Endothelial cell of umbilical vein (primary cell): Measurements from ENCODE around the gene ROBO2. TPM values are rescaled to one million over a fixed set of nuclear protein-coding genes. Genes with fewer than 3 reads are reported as not detected.

Experiments
- BruUV-seq: library from RNA; stranded (reverse); fragments of 400-500 nt; replicated peaks from 2 replicates; lab custom pipeline; 2021; lab: Mats Ljungman, UMichigan
- CTCF ChIA-PET: fragments of 300-600, 350-600 bp; sonication (Branson Sonifier 250); formaldehyde crosslinking; loops from one replicate; lab custom pipeline; 2021; ENCODE audit warnings: antibody characterized with exemption, inconsistent platforms; lab: Charles Lee
- POLR2A ChIA-PET: fragments of 300-600, 350-600 bp; sonication (Branson Sonifier 250); formaldehyde crosslinking; loops from one replicate; lab custom pipeline; 2021; ENCODE audit warnings: antibody characterized with exemption, inconsistent platforms; lab: Charles Lee
- DNase-seq: peaks from one replicate; pipeline ENCODE4 v3.0.0-alpha.2; 2011; ENCODE audit warnings: low read depth, low spot score
- FAIRE-seq: peaks from 2 replicates; lab custom pipeline; 2011; peaks lifted over from hg19 to GRCh38; lab: Jason Lieb, UNC
- H2AFZ ChIP-seq: 2 replicates; pipeline ENCODE4 v1.6.0; 2012; ENCODE audit warnings: low read depth, low read length, control low read depth, inconsistent platforms
- H3K27ac ChIP-seq: 2 replicates; pipeline ENCODE4 v1.5.1; 2011; ENCODE audit warnings: low read depth, mild to moderate bottlenecking, control low read depth, low read length, moderate library complexity; ENCODE audit not compliant: insufficient read depth
- H3K27me3 ChIP-seq, 2 experiments: 2 replicates each; pipeline versions ENCODE4 v1.6.0 to v1.6.1; 2011; ENCODE audit warnings: low read length in 2 of 2, mixed read lengths in 1 of 2; ENCODE audit not compliant: control insufficient read depth in 2 of 2, insufficient read depth in 2 of 2
- H3K36me3 ChIP-seq, 2 experiments: 2 replicates in 1 of 2; 3 replicates in 1 of 2; pipeline ENCODE4 v1.5.1; 2011; ENCODE audit warnings: low read length in 2 of 2, mild to moderate bottlenecking in 1 of 2, moderate library complexity in 1 of 2; ENCODE audit not compliant: control insufficient read depth in 2 of 2, insufficient read depth in 2 of 2; ENCODE audit errors: extremely low read depth in 1 of 2
- H3K4me1 ChIP-seq: 3 replicates; pipeline ENCODE4 v1.5.1; 2011; ENCODE audit warnings: mild to moderate bottlenecking, low read length; ENCODE audit not compliant: control insufficient read depth, insufficient read depth; ENCODE audit errors: extremely low read depth
- H3K4me2 ChIP-seq: 2 replicates; pipeline ENCODE4 v1.6.1; 2011; ENCODE audit warnings: low read length, control low read depth, mixed read lengths; ENCODE audit not compliant: insufficient read depth
- H3K4me3 ChIP-seq, 3 experiments: fragments of 200-600 bp in 1 of 3; sonication (generic), shearing (Covaris generic) in 1 of 3; replicated peaks in 1 of 3; 2 replicates each; pipeline ENCODE4 v1.5.1; 2011 to 2016; ENCODE audit warnings: control low read depth in 3 of 3, low read length in 3 of 3, mild to moderate bottlenecking in 2 of 3, inconsistent platforms in 1 of 3, low read depth in 1 of 3, moderate library complexity in 1 of 3; ENCODE audit not compliant: insufficient read depth in 1 of 3
- H3K79me2 ChIP-seq: 2 replicates; pipeline ENCODE4 v1.6.0; 2012; ENCODE audit warnings: low read length, inconsistent platforms; ENCODE audit not compliant: control insufficient read depth, insufficient read depth
- H3K9ac ChIP-seq: replicated peaks from 2 replicates; pipeline ENCODE3; 2011; ENCODE audit warnings: low read length, control low read depth; ENCODE audit not compliant: insufficient read depth; ENCODE audit errors: extremely low read depth
- H3K9me1 ChIP-seq: replicated peaks from 3 replicates; pipeline ENCODE4 v1.6.0; 2011; ENCODE audit warnings: mild to moderate bottlenecking, low read length; ENCODE audit not compliant: control insufficient read depth, insufficient read depth; ENCODE audit errors: extremely low read depth
- H3K9me3 ChIP-seq: replicated peaks from 2 replicates; pipeline ENCODE4 v1.5.1; 2012; ENCODE audit warnings: low read length, inconsistent platforms; ENCODE audit not compliant: control insufficient read depth, insufficient read depth
- H4K20me1 ChIP-seq: replicated peaks from 2 replicates; pipeline ENCODE3; 2011; ENCODE audit warnings: mild to moderate bottlenecking, low read length; ENCODE audit not compliant: control insufficient read depth, insufficient read depth; ENCODE audit errors: extremely low read depth
- FOS ChIP-seq: IDR thresholded peaks from 2 replicates; pipeline ENCODE4 v1.6.1; 2011; ENCODE audit warnings: mild to moderate bottlenecking, low read length, moderate library complexity, borderline replicate concordance; ENCODE audit not compliant: insufficient read depth
- GATA2 ChIP-seq: IDR thresholded peaks from 2 replicates; pipeline ENCODE4 v1.7.0; 2011; ENCODE audit warnings: low read depth, mild to moderate bottlenecking, moderate library complexity, mixed read lengths, low read length; ENCODE audit not compliant: insufficient read length, insufficient read depth
- JUN ChIP-seq: IDR thresholded peaks from 2 replicates; pipeline ENCODE4 v1.6.1; 2011; ENCODE audit warnings: borderline replicate concordance, low read depth; ENCODE audit not compliant: insufficient read length, insufficient read depth
- MAX ChIP-seq: IDR thresholded peaks from 2 replicates; pipeline ENCODE4 v1.6.1; 2011; ENCODE audit not compliant: insufficient read depth, insufficient read length
- POLR2A ChIP-seq: IDR thresholded peaks from 2 replicates; pipeline ENCODE4 v1.6.1; 2012; ENCODE audit warnings: low read depth, mild to moderate bottlenecking, control low read depth, low read length
- POLR2AphosphoS5 ChIP-seq: IDR thresholded peaks from 2 replicates; pipeline ENCODE4 v1.6.1; 2012; ENCODE audit warnings: low read depth, mild to moderate bottlenecking, control low read depth, low read length, moderate library complexity; ENCODE audit not compliant: insufficient read depth
- dilution Hi-C: fragments of 300-500 bp; cut with MboI; formaldehyde crosslinking; loops from one replicate; pipeline ENCODE4 v1.15.0; 2019; ENCODE audit warnings: low sequenced_read_pairs; ENCODE audit not compliant: extremely low pct_ligation_motif_present
- intact Hi-C: fragments of 100-400 bp; cut with micrococcal nuclease; formaldehyde crosslinking; loops from one replicate; pipeline ENCODE4 v1.10.0; 2022
- polyA plus RNA-seq, 4 experiments: library from polyadenylated mRNA; depleted of rRNA in 3 of 4; stranded (reverse) in 3 of 4; unstranded in 1 of 4; fragments of >200 nt; gene quantifications; 2 replicates each; pipeline versions ENCODE4 v1.2.1 to v1.2.3, GENCODE V29; 2011 to 2012; ENCODE audit warnings: missing spikeins in 1 of 4
- total RNA-seq: library from RNA; stranded (reverse); gene quantifications from 2 replicates; pipeline ENCODE4 v1.2.3, GENCODE V29; 2021

ROBO2 gene
- total and polyA plus RNA-seq, 2 donors (not counting 3 experiments of a cell fraction or from before 2014, with no cell fraction given) = not detected

- Histone ChIP-seq H3K9ac (no peak overlapping the region), H3K4me3 (no peak overlapping the region), H3K36me3 (no peaks in the 10 kb centered on the region), H3K4me2 (no peak overlapping the region), H3K9me3 (no peaks in the 10 kb centered on the region), H3K79me2 (no peaks in the 10 kb centered on the region), H2AFZ (no peak overlapping the region), H3K9me1 (no peaks in the 10 kb centered on the region), H3K4me1 (no peaks in the 10 kb centered on the region), H3K27me3 (no peaks in the 10 kb centered on the region), H3K27ac (no peak overlapping the region), H4K20me1 (no peaks in the 10 kb centered on the region)
- FAIRE-seq (no peak), DNase-seq (no peak)
- POLR2A ChIA-PET = no interaction called here
- CTCF ChIA-PET = no interaction called here
- no TSS peak for BruUV-seq
- no peak for TF ChIP-seq FOS
- intact Hi-C loops = no loop called here
- dilution Hi-C loops = no loop called here
Observed at GRCh38 chr3:77546246-77546645, 506.3 kb downstream of the ROBO2 start.

- dilution Hi-C loops = no loop called here
- FAIRE-seq = no peak
- H4K20me1 ChIP-seq = no peaks in the 10 kb centered on the region
- no peaks in the 10 kb centered on the region for H3K9me1 ChIP-seq
- H3K4me1 ChIP-seq = no peaks in the 10 kb centered on the region
- no peaks in the 10 kb centered on the region for H3K36me3 ChIP-seq
- H3K4me3 ChIP-seq = no peak overlapping the region
- H3K27me3 ChIP-seq = no peaks in the 10 kb centered on the region
- H3K27ac ChIP-seq = no peak overlapping the region
- H2AFZ ChIP-seq = no peak overlapping the region
- no peak overlapping the region for H3K9ac ChIP-seq
- no peak for DNase-seq
- H3K9me3 ChIP-seq = no peaks in the 10 kb centered on the region
- POLR2A ChIA-PET = no interaction called here
- no peak overlapping the region for H3K4me2 ChIP-seq
- CTCF ChIA-PET = interaction anchor here (1.2 kb wide), 1 partner anchor 16 kb away, joined by 3 read pairs; no protein-coding TSS in a partner anchor
- TF ChIP-seq FOS (no peak), GATA2 (no peak), JUN (no peak), POLR2AphosphoS5 (no peak), POLR2A (no peak), MAX (no peak)
- intact Hi-C loops = no loop called here
- H3K79me2 ChIP-seq = no peaks in the 10 kb centered on the region
- no TSS peak for BruUV-seq
Observed at GRCh38 chr3:77549034-77549433, 509.1 kb downstream of the ROBO2 start.
